ENCODE measurements around the gene PKD2L1.
A peak's percentile ranks its signal among the peaks of the same experiment; 100 is the strongest.
"Not testable (repeated sequence)": the region's sequence is repeated elsewhere in the genome, so short reads cannot be mapped to it uniquely, and the experiment has no call there.

Gene PKD2L1

GRCh38 chr10:100318207-100318606, 11.8 kb downstream of the PKD2L1 start:
- FAIRE-seq: no peak
- TF ChIP-seq SPI1 (IDR thresholded peaks at IDR 0.05; ENCODE audit: low read depth, low read length) (no peak), TAF1 (IDR thresholded peaks at IDR 0.05; ENCODE audit: low read depth, low read length) (no peak), POLR2A (IDR thresholded peaks at IDR 0.05; ENCODE audit: low read depth, low read length) (no peak), POLR2AphosphoS5 (IDR thresholded peaks at IDR 0.05; ENCODE audit: low read depth, low read length) (no peak), PAX5 (IDR thresholded peaks at IDR 0.05; ENCODE audit: insufficient read depth, low read length, severe bottlenecking) (no peak), POU2F2 (IDR thresholded peaks at IDR 0.05; ENCODE audit: low read depth, low read length) (no peak)
- no peak for DNase-seq (ENCODE audit: insufficient read length, low spot score)

GRCh38 chr10:100315615-100316014, 14.4 kb downstream of the PKD2L1 start:
- DNase-seq (ENCODE audit: insufficient read length, low spot score) (no peak), FAIRE-seq (no peak)
- TF ChIP-seq TAF1 (IDR thresholded peaks at IDR 0.05; ENCODE audit: low read depth, low read length): no peak
- TF ChIP-seq POLR2AphosphoS5 (IDR thresholded peaks at IDR 0.05; ENCODE audit: low read depth, low read length): no peak
- no peak for TF ChIP-seq PAX5 (IDR thresholded peaks at IDR 0.05; ENCODE audit: insufficient read depth, low read length, severe bottlenecking)
- TF ChIP-seq POU2F2 (IDR thresholded peaks at IDR 0.05; ENCODE audit: low read depth, low read length): no peak
- TF ChIP-seq SPI1 (IDR thresholded peaks at IDR 0.05; ENCODE audit: low read depth, low read length): no peak
- no peak for TF ChIP-seq POLR2A (IDR thresholded peaks at IDR 0.05; ENCODE audit: low read depth, low read length)

GRCh38 chr10:100311298-100311697, 18.7 kb downstream of the PKD2L1 start:
- no peak for DNase-seq (ENCODE audit: insufficient read length, low spot score)
- TF ChIP-seq PAX5 (IDR thresholded peaks at IDR 0.05; ENCODE audit: insufficient read depth, low read length, severe bottlenecking) (no peak), POU2F2 (IDR thresholded peaks at IDR 0.05; ENCODE audit: low read depth, low read length) (no peak), SPI1 (IDR thresholded peaks at IDR 0.05; ENCODE audit: low read depth, low read length) (no peak), POLR2AphosphoS5 (IDR thresholded peaks at IDR 0.05; ENCODE audit: low read depth, low read length) (no peak), TAF1 (IDR thresholded peaks at IDR 0.05; ENCODE audit: low read depth, low read length) (no peak), POLR2A (IDR thresholded peaks at IDR 0.05; ENCODE audit: low read depth, low read length) (no peak)
- FAIRE-seq: no peak

- FAIRE-seq (no peak), DNase-seq (ENCODE audit: insufficient read length, low spot score) (no peak)
- TF ChIP-seq PAX5 (IDR thresholded peaks at IDR 0.05; ENCODE audit: insufficient read depth, low read length, severe bottlenecking): no peak
- TF ChIP-seq POU2F2 (IDR thresholded peaks at IDR 0.05; ENCODE audit: low read depth, low read length): no peak
- no peak for TF ChIP-seq POLR2AphosphoS5 (IDR thresholded peaks at IDR 0.05; ENCODE audit: low read depth, low read length)
- no peak for TF ChIP-seq SPI1 (IDR thresholded peaks at IDR 0.05; ENCODE audit: low read depth, low read length)
- TF ChIP-seq TAF1 (IDR thresholded peaks at IDR 0.05; ENCODE audit: low read depth, low read length): no peak
- no peak for TF ChIP-seq POLR2A (IDR thresholded peaks at IDR 0.05; ENCODE audit: low read depth, low read length)
Observed at GRCh38 chr10:100307684-100308083, 22.3 kb downstream of the PKD2L1 start.

DNA sequence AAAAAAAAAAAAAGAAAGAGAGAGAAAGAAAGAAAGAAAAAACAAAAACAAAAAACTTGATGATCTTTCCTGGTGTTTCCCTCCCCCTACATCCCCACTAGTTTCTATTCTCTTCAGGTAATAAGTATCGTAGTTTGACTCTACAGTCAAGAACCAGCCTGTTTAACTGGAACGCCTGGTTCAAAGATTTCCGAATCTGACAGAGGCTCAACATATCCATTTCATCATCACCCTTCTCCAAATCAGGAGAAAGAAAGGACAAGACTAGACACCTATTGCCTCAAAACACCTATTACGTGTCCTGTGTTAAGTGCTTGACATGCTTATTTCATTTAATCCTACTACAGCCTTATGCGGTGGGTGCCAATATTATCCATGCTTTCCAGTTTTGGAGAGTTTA, 23.2 kb downstream of the PKD2L1 start:
- FAIRE-seq: no peak
- no peak for DNase-seq (ENCODE audit: insufficient read length, low spot score)
- TF ChIP-seq PAX5 (IDR thresholded peaks at IDR 0.05; ENCODE audit: insufficient read depth, low read length, severe bottlenecking) (no peak), SPI1 (IDR thresholded peaks at IDR 0.05; ENCODE audit: low read depth, low read length) (no peak), POLR2A (IDR thresholded peaks at IDR 0.05; ENCODE audit: low read depth, low read length) (no peak), TAF1 (IDR thresholded peaks at IDR 0.05; ENCODE audit: low read depth, low read length) (no peak), POU2F2 (IDR thresholded peaks at IDR 0.05; ENCODE audit: low read depth, low read length) (no peak), POLR2AphosphoS5 (IDR thresholded peaks at IDR 0.05; ENCODE audit: low read depth, low read length) (no peak)

DNA sequence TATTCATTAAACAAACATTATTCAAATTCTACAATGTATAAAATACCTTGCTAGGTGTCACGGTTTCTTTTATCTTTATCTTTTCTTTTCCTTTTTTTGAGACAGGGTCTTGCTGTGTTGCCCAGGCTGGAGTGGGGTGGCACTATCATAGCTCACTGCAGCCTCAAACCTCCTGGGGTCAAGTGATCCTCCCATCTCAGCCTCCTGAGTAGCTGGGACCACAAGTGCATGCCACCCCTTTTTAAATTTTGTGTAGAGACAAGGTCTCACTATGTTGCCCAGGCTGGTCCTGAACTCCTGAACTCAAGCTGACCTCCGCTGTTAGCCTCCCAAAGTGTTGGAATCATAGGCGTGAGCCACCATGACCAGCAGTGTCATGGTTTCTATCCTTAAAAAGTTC, 25.6 kb downstream of the PKD2L1 start:
- FAIRE-seq: no peak
- TF ChIP-seq SPI1 (IDR thresholded peaks at IDR 0.05; ENCODE audit: low read depth, low read length): no peak
- TF ChIP-seq POU2F2 (IDR thresholded peaks at IDR 0.05; ENCODE audit: low read depth, low read length): no peak
- TF ChIP-seq POLR2AphosphoS5 (IDR thresholded peaks at IDR 0.05; ENCODE audit: low read depth, low read length): no peak
- TF ChIP-seq POLR2A (IDR thresholded peaks at IDR 0.05; ENCODE audit: low read depth, low read length): no peak
- no peak for TF ChIP-seq PAX5 (IDR thresholded peaks at IDR 0.05; ENCODE audit: insufficient read depth, low read length, severe bottlenecking)
- TF ChIP-seq TAF1 (IDR thresholded peaks at IDR 0.05; ENCODE audit: low read depth, low read length): no peak

GRCh38 chr10:100303724-100304319, 26.2 kb downstream of the PKD2L1 start:
- DNase-seq (ENCODE audit: insufficient read length, low spot score): no peak
- TF ChIP-seq SPI1 (IDR thresholded peaks at IDR 0.05; ENCODE audit: low read depth, low read length): no peak
- no peak for TF ChIP-seq POU2F2 (IDR thresholded peaks at IDR 0.05; ENCODE audit: low read depth, low read length)
- no peak for TF ChIP-seq POLR2A (IDR thresholded peaks at IDR 0.05; ENCODE audit: low read depth, low read length)
- no peak for TF ChIP-seq PAX5 (IDR thresholded peaks at IDR 0.05; ENCODE audit: insufficient read depth, low read length, severe bottlenecking)
- no peak for TF ChIP-seq POLR2AphosphoS5 (IDR thresholded peaks at IDR 0.05; ENCODE audit: low read depth, low read length)
- TF ChIP-seq TAF1 (IDR thresholded peaks at IDR 0.05; ENCODE audit: low read depth, low read length): no peak
- FAIRE-seq: peak; percentile 88

More for the DNA sequence above, 25.6 kb downstream of the PKD2L1 start:
- DNase-seq (ENCODE audit: insufficient read length, low spot score): no peak

- DNase-seq (ENCODE audit: insufficient read length, low spot score); FAIRE-seq: not testable (repeated sequence)
Observed at GRCh38 chr10:100301123-100301522, 28.9 kb downstream of the PKD2L1 start.

- FAIRE-seq (no peak), DNase-seq (ENCODE audit: insufficient read length, low spot score) (no peak)
- TF ChIP-seq POU2F2 (IDR thresholded peaks at IDR 0.05; ENCODE audit: low read depth, low read length) (no peak), PAX5 (IDR thresholded peaks at IDR 0.05; ENCODE audit: insufficient read depth, low read length, severe bottlenecking) (no peak), TAF1 (IDR thresholded peaks at IDR 0.05; ENCODE audit: low read depth, low read length) (no peak), POLR2A (IDR thresholded peaks at IDR 0.05; ENCODE audit: low read depth, low read length) (no peak), SPI1 (IDR thresholded peaks at IDR 0.05; ENCODE audit: low read depth, low read length) (no peak), POLR2AphosphoS5 (IDR thresholded peaks at IDR 0.05; ENCODE audit: low read depth, low read length) (no peak)
Observed at GRCh38 chr10:100297242-100297641, 32.8 kb downstream of the PKD2L1 start.

- no peak for TF ChIP-seq TAF1 (IDR thresholded peaks at IDR 0.05; ENCODE audit: low read depth, low read length)
- TF ChIP-seq POLR2AphosphoS5 (IDR thresholded peaks at IDR 0.05; ENCODE audit: low read depth, low read length): no peak
- no peak for TF ChIP-seq SPI1 (IDR thresholded peaks at IDR 0.05; ENCODE audit: low read depth, low read length)
- no peak for TF ChIP-seq POU2F2 (IDR thresholded peaks at IDR 0.05; ENCODE audit: low read depth, low read length)
- TF ChIP-seq POLR2A (IDR thresholded peaks at IDR 0.05; ENCODE audit: low read depth, low read length): no peak
- no peak for TF ChIP-seq PAX5 (IDR thresholded peaks at IDR 0.05; ENCODE audit: insufficient read depth, low read length, severe bottlenecking)
- no peak for FAIRE-seq
- DNase-seq (ENCODE audit: insufficient read length, low spot score): no peak
Observed at GRCh38 chr10:100293066-100293465, 37.0 kb downstream of the PKD2L1 start.

DNA sequence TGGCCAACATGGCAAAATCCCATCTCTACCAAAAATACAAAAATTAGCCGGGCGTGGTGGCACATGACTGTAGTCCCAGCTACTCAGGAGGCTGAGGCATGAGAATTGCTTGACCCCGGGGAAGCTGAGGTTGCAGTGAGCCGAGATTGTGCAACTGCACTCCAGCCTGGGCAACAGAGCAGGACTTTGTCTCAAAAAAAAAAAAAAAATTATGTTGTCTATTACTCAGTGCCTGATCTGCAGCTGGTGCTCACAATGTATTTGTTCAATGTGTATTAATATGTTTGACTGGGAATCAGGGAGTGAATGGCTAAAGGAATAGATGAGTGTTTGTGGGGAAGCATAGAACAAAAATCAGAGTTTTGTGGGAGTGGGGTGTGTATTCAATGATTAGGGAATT, 37.7 kb downstream of the PKD2L1 start:
- FAIRE-seq; DNase-seq (ENCODE audit: insufficient read length, low spot score): not testable (repeated sequence)
